Stomach (tissue), 9 donors: ENCODE results near the gene ZNF423. TPM values are rescaled to one million over a fixed set of nuclear protein-coding genes. Genes with fewer than 3 reads are reported as not detected.

Source experiments
- DNase-seq, 2 donors: peaks; one replicate each; pipeline versions ENCODE4 v3.0.0 to v3.0.0-alpha.2; 2013 to 2019
- H3K27ac ChIP-seq, 5 donors: fragments of 200-600 bp in 4 of 5; sonication (generic) in 4 of 5; one replicate each; pipeline ENCODE4 v1.5.1; 2013 to 2019; ENCODE audit warnings: mild to moderate bottlenecking in 1 of 5, moderate library complexity in 1 of 5
- H3K27me3 ChIP-seq, 3 donors: fragments of 200-600 bp; sonication (generic); one replicate each; pipeline ENCODE4 v1.5.1; 2017 to 2019; ENCODE audit warnings: mixed run types in 1 of 3
- H3K36me3 ChIP-seq, 4 donors: fragments of 200-600 bp; sonication (generic); 1 replicate in 3 of 4; 2 replicates in 1 of 4; pipeline ENCODE4 v1.5.1; 2016 to 2019
- H3K4me1 ChIP-seq, 4 donors: fragments of 200-600 bp; sonication (generic); one replicate each; pipeline ENCODE4 v1.5.1; 2016 to 2019
- H3K4me3 ChIP-seq, 4 donors: fragments of 200-600 bp; sonication (generic) in 3 of 4; one replicate each; pipeline ENCODE4 v1.5.1; 2016 to 2019; ENCODE audit warnings: mild to moderate bottlenecking in 1 of 4
- H3K9me3 ChIP-seq, 4 donors: fragments of 200-600 bp; sonication (generic); one replicate each; pipeline ENCODE4 v1.5.1; 2016 to 2019
- CTCF ChIP-seq, 7 experiments: fragments of 450-650 bp in 4 of 7; fragments of 200-600 bp in 3 of 7; sonication (generic) in 3 of 7; IDR thresholded peaks; one replicate each; pipeline ENCODE4 v1.5.1; 2016 to 2019; ENCODE audit warnings: antibody characterized with exemption in 7 of 7, control low read depth in 2 of 7, mild to moderate bottlenecking in 1 of 7
- EP300 ChIP-seq: sonication (generic); formaldehyde crosslinking; IDR thresholded peaks from one replicate; pipeline ENCODE4 v1.6.1; 2017; ENCODE audit warnings: antibody characterized with exemption
- POLR2A ChIP-seq, 4 donors: fragments of 450-650 bp; IDR thresholded peaks; one replicate each; pipeline ENCODE4 v1.6.1; 2016; ENCODE audit warnings: antibody characterized with exemption in 4 of 4, control low read depth in 2 of 4, mild to moderate bottlenecking in 1 of 4, moderate library complexity in 1 of 4
- POLR2AphosphoS5 ChIP-seq, 3 donors: sonication (generic); formaldehyde crosslinking; IDR thresholded peaks; one replicate each; pipeline ENCODE4 v1.6.1; 2016; ENCODE audit warnings: antibody characterized with exemption in 3 of 3
- WGBS, 5 donors: extraction: QIAGEN DNeasy Blood & Tissue Kit in 3 of 5; methylation state at CpG; one replicate each; pipeline versions ENCODE4 v1.1.5 to v1.1.7; 2013 to 2018; 5-methylcytosine and 5-hydroxymethylcytosine counted together
- intact Hi-C: fragments of 100-400 bp; cut with DNase I; formaldehyde crosslinking; loops from one replicate; pipeline ENCODE4 v1.15.1; 2023; ENCODE audit warnings: low total_unique reads
- polyA plus RNA-seq, 3 donors: library from polyadenylated mRNA; stranded (reverse); fragments of 200-250 nt; gene quantifications; one replicate each; pipeline ENCODE4 v1.2.3, GENCODE V29; 2013
- total RNA-seq, 5 donors: library from RNA; depleted of rRNA; stranded (reverse); fragments of >200 nt; gene quantifications; one replicate each; pipeline versions ENCODE4 v1.1.0 to v1.2.3, GENCODE V29; 2014 to 2016
- donor health status: healthy with polysubstance abuse.
- donor health status: Bipolar disorder and iron deficiency.
- donor health status: healthy.

ZNF423 gene
- total and polyA plus RNA-seq, 8 donors = 0.29 to 3.5 (median 1.0) TPM

DNA sequence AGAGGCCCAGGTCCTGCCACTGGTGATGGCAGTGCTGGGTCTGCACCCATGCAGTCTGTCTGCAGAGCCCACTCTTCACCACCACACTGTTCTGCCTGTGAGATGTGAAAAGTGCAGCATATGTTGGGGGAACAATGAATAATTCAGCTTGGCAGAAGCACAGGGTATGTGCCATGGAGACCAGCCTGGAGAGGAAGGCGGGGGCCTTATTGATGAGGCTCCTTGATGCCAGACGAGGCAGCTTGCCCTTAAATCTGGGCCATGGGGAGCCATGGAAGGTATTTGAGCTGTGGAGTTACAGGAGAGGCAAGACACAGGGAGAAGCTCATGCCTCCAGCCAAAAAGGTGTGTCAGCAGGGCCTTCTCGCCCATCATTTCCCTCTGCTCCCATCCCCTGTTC lies 357.6 kb downstream of the ZNF423 start:
- 80 to 89% (median 83%) methylated on average over 3 of the region's 3 CpGs for WGBS, 5 donors
- no peaks in the 10 kb centered on the region for H3K36me3 ChIP-seq
- intact Hi-C loops = loop anchor here (10.0 kb wide), 1 partner anchor 97 kb away; no protein-coding TSS in a partner anchor
- no peaks in the 10 kb centered on the region for H3K9me3 ChIP-seq
- no peak overlapping the region for H3K4me3 ChIP-seq
- no peaks in the 10 kb centered on the region for H3K27me3 ChIP-seq
- DNase-seq = peak in 1 of 2 donors; percentile 1
- TF ChIP-seq CTCF (IDR thresholded peaks at IDR 0.05) (no peak), EP300 (no peak), POLR2A (IDR thresholded peaks at IDR 0.05) (no peak), POLR2AphosphoS5 (IDR thresholded peaks at IDR 0.05) (no peak)
- no peak overlapping the region for H3K27ac ChIP-seq
- no peaks in the 10 kb centered on the region for H3K4me1 ChIP-seq

- Histone ChIP-seq H3K27me3 (peaks cover 0 to 7% (median 0%) of the 10 kb centered on the region in 3 donors), H3K27ac (no peak overlapping the region), H3K36me3 (no peaks in the 10 kb centered on the region), H3K9me3 (no peaks in the 10 kb centered on the region), H3K4me1 (peaks cover 0 to 3% (median 2%) of the 10 kb centered on the region in 4 donors), H3K4me3 (no peak overlapping the region)
- intact Hi-C loops = loop anchor here (10.0 kb wide), 1 partner anchor 97 kb away; no protein-coding TSS in a partner anchor
- 83 to 96% (median 90%) methylated on average over 6 of the region's 6 CpGs for WGBS, 5 donors
- no peak for TF ChIP-seq CTCF (IDR thresholded peaks at IDR 0.05)
- DNase-seq = no peak
These were observed 358.4 kb downstream of the ZNF423 start for GRCh38 chr16:49497466-49497865.

GRCh38 chr16:49496656-49497055 lies 359.3 kb downstream of the ZNF423 start:
- no peaks in the 10 kb centered on the region for H3K36me3 ChIP-seq
- peaks cover 0 to 10% (median 0%) of the 10 kb centered on the region in 3 donors for H3K27me3 ChIP-seq
- DNase-seq = no peak
- TF ChIP-seq CTCF (IDR thresholded peaks at IDR 0.05) = no peak
- no peak for TF ChIP-seq EP300
- no peak for TF ChIP-seq POLR2A (IDR thresholded peaks at IDR 0.05)
- TF ChIP-seq POLR2AphosphoS5 (IDR thresholded peaks at IDR 0.05) = no peak
- peaks cover 0 to 11% (median 9%) of the 10 kb centered on the region in 4 donors for H3K4me1 ChIP-seq
- intact Hi-C loops = loop anchor here (10.0 kb wide), 1 partner anchor 98 kb away; no protein-coding TSS in a partner anchor
- H3K4me3 ChIP-seq = no peak overlapping the region
- 80 to 92% (median 83%) methylated on average over 3 to 5 of the region's 5 CpGs for WGBS, 5 donors
- no peaks in the 10 kb centered on the region for H3K9me3 ChIP-seq
- no peak overlapping the region for H3K27ac ChIP-seq

GRCh38 chr16:49495596-49496355 lies 360.1 kb downstream of the ZNF423 start:
- Histone ChIP-seq H3K9me3 (no peaks in the 10 kb centered on the region), H3K27me3 (peaks cover 0 to 10% (median 0%) of the 10 kb centered on the region in 3 donors), H3K4me1 (peaks cover 0 to 12% (median 10%) of the 10 kb centered on the region in 4 donors), H3K4me3 (no peak overlapping the region), H3K27ac (no peak overlapping the region), H3K36me3 (no peaks in the 10 kb centered on the region)
- TF ChIP-seq POLR2A (IDR thresholded peaks at IDR 0.05) = no peak
- WGBS, 5 donors = 77 to 93% (median 90%) methylated on average over 5 to 10 of the region's 10 CpGs
- intact Hi-C loops = loop anchor here (10.0 kb wide), 1 partner anchor 99 kb away; no protein-coding TSS in a partner anchor
- no peak for DNase-seq
